Measurements from ENCODE around the gene UTRN. TPM values are rescaled to one million over a fixed set of nuclear protein-coding genes. Genes with fewer than 3 reads are reported as not detected.
A peak's percentile ranks its signal among the peaks of the same experiment; 100 is the strongest.

Gene UTRN
- total RNA-seq, 4 donors from 2014 or later: 172 to 283 (median 226) TPM

DNA sequence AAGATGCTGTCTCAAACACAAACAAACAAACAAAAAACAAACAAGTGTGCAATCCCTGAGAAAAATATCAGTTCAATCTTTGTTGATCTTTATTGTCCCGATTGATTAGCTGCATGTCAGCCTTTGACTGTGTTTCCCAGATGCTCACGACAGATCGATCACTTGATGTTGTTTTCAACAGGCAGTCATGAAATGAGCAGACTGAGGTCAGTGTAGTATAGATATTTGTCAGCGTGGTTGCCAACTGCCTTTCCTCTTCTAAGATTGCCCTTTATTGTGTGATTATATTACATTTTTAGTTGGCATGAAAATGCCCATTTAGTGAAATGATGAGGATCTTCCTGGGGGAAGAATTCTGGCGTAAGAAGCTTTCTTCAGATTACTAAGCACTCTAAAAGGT is 25.6 kb downstream of the UTRN start:
- no peak for DNase-seq (ENCODE audit: low spot score)
- TF ChIP-seq, protein P1, sequence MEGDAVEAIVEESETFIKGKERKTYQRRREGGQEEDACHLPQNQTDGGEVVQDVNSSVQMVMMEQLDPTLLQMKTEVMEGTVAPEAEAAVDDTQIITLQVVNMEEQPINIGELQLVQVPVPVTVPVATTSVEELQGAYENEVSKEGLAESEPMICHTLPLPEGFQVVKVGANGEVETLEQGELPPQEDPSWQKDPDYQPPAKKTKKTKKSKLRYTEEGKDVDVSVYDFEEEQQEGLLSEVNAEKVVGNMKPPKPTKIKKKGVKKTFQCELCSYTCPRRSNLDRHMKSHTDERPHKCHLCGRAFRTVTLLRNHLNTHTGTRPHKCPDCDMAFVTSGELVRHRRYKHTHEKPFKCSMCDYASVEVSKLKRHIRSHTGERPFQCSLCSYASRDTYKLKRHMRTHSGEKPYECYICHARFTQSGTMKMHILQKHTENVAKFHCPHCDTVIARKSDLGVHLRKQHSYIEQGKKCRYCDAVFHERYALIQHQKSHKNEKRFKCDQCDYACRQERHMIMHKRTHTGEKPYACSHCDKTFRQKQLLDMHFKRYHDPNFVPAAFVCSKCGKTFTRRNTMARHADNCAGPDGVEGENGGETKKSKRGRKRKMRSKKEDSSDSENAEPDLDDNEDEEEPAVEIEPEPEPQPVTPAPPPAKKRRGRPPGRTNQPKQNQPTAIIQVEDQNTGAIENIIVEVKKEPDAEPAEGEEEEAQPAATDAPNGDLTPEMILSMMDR (IDR thresholded peaks at IDR 0.05): no peak
- no peak for ATAC-seq (ENCODE audit: low FRiP score)

DNA sequence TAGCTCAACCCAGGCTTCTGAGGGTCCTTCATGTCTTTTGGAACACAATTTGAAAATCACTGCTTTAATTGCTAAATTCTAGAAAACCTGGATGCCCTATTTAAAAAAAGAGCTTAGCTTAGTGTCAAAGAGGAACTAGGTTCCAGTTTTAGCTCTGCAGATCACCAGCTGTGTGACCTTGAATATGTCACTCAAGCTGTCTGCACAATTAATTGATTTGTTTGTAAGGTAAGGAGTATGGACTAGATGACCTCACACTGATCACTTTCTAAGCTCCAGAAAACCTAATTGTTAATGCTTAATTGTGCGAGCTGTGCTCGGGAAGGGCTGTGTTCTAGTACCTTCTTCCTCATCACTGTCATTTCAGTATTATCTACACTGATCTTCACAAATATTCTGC is 26.2 kb downstream of the UTRN start:
- no peak for ATAC-seq (ENCODE audit: low FRiP score)
- no peak for DNase-seq (ENCODE audit: low spot score)
- TF ChIP-seq, protein P1 (IDR thresholded peaks at IDR 0.05): no peak

DNA sequence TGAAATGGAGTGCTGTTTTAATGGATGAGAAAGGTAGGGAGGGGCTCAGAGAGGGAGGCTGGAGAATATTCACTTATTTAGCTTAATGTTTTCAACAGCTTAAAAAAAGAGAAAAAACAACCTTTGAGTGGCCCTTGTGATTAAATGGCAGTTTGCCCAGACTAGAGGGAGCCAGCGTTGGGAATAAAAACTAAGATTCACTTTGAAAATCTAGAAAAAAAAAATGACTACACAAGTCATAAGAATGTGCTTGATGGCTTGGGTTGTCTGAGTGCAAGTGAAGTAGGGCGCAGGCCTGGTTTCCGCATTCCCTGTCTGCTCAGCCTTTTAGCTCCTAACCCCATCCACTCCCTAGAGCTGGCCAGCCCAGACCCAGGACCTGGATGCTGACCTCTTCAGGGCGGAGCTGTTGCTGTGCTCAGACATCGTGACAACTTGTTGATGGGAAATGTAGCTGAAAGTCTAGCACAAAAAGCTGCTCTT is 28.9 kb downstream of the UTRN start:
- ATAC-seq (ENCODE audit: low FRiP score) (peak; percentile 63), DNase-seq (ENCODE audit: low spot score) (no peak)
- TF ChIP-seq, protein P1 (IDR thresholded peaks at IDR 0.05): no peak

DNA sequence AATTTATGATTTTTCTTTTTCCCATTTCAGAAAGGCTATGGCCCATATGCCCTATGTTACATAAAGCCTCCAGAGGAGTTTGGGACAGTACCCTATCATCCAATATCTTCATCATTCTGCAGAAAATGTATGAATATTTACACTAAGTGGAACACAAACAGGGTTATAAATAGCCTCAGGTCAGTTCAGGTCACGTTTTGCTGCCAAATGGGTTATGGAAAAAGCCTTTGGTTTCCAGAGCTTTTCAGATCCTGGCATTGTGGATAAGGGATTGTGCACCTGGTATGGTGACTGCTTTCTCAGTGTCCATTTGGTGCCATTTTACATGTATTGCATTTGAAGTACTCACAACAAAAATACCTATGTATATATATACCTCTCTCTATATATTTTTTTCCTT is 29.4 kb downstream of the UTRN start:
- TF ChIP-seq, protein P1 (IDR thresholded peaks at IDR 0.05): no peak

GRCh38 chr6:144315226-144315980 is 30.3 kb downstream of the UTRN start:
- TF ChIP-seq, protein P1 (IDR thresholded peaks at IDR 0.05): no peak
- no peak for DNase-seq (ENCODE audit: low spot score)
- ATAC-seq (ENCODE audit: low FRiP score): no peak

More for the DNA sequence above, 29.4 kb downstream of the UTRN start:
- ATAC-seq (ENCODE audit: low FRiP score): no peak
- no peak for DNase-seq (ENCODE audit: low spot score)

- DNase-seq (ENCODE audit: low spot score) (no peak), ATAC-seq (ENCODE audit: low FRiP score) (no peak)
- TF ChIP-seq, protein P1 (IDR thresholded peaks at IDR 0.05): no peak
Observed at GRCh38 chr6:144315981-144316861, 31.1 kb downstream of the UTRN start.

Measured in omental fat pad (tissue), 4 donors.